ENCODE results near the gene PPARD. TPM values are rescaled to one million over a fixed set of nuclear protein-coding genes. Genes with fewer than 3 reads are reported as not detected.
A peak's percentile ranks its signal among the peaks of the same experiment; 100 is the strongest.

PPARD gene
- total and polyA plus RNA-seq, 2 of the 13 experiments (the other 11 are each of a cell fraction or from before 2014, with no cell fraction given), result 6.1 to 13.3 TPM

DNA sequence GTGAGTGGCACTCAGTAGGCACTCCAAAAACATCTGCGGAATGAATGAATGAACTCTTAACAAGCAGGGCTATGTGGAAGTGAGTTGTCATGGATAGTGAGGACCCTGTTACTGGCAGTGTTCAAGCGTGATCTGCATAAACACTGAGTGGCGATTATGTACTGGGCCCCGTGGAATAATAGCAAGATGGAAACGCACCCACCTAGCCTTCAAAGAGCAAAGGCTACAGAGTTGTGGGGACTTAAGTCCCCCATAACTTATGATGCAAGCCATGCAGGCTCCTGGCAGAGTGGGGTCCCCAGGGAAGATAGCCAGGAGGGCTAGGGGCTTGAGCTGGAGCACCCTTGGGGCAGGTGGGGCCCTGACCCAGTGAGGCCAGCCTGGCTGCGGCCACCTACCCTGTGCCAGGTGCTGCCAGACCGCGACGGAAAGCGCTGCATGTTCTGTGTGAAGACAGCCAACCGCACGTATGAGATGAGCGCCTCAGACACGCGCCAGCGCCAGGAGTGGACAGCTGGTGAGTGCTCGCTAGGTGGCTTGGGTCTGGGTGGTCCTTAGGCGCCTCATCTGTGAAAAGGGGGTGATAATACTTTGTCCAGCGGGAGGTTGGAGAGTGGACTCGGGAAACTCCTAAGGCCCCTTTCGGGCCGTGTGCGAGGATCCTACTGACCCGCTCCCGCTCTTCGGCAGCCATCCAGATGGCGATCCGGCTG is 24.7 kb upstream of the PPARD start (continued):
- TF ChIP-seq GFI1 (CRISPR knock-in tag; IDR thresholded peaks at IDR 0.05; ENCODE audit: borderline replicate concordance), result 0 out of 2 replicates have a peak, but pooled peaks have one; percentile 3
- TF ChIP-seq, protein P1, sequence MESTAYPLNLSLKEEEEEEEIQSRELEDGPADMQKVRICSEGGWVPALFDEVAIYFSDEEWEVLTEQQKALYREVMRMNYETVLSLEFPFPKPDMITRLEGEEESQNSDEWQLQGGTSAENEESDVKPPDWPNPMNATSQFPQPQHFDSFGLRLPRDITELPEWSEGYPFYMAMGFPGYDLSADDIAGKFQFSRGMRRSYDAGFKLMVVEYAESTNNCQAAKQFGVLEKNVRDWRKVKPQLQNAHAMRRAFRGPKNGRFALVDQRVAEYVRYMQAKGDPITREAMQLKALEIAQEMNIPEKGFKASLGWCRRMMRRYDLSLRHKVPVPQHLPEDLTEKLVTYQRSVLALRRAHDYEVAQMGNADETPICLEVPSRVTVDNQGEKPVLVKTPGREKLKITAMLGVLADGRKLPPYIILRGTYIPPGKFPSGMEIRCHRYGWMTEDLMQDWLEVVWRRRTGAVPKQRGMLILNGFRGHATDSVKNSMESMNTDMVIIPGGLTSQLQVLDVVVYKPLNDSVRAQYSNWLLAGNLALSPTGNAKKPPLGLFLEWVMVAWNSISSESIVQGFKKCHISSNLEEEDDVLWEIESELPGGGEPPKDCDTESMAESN (CRISPR knock-in tag; conservative IDR thresholded peaks at IDR 0.05), result no peak; the same call in none of the 2 replicates
- no peak for TF ChIP-seq ARID2 (CRISPR knock-in tag; IDR thresholded peaks at IDR 0.05; ENCODE audit: borderline replicate concordance)
- TF ChIP-seq, protein P2, sequence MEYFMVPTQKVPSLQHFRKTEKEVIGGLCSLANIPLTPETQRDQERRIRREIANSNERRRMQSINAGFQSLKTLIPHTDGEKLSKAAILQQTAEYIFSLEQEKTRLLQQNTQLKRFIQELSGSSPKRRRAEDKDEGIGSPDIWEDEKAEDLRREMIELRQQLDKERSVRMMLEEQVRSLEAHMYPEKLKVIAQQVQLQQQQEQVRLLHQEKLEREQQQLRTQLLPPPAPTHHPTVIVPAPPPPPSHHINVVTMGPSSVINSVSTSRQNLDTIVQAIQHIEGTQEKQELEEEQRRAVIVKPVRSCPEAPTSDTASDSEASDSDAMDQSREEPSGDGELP (IDR thresholded peaks at IDR 0.05; ENCODE audit: borderline replicate concordance, low read depth), result 0 out of 2 replicates have a peak, but pooled peaks have one; percentile 13
- TF ChIP-seq ZNF383 (CRISPR knock-in tag; IDR thresholded peaks at IDR 0.05; ENCODE audit: borderline replicate concordance), result no peak
- no peak for TF ChIP-seq TARDBP (CRISPR knock-in tag; IDR thresholded peaks at IDR 0.05)
- no peak for TF ChIP-seq ZFP90 (CRISPR knock-in tag; IDR thresholded peaks at IDR 0.05; ENCODE audit: borderline replicate concordance)
- TF ChIP-seq ASH2L (IDR thresholded peaks at IDR 0.05; ENCODE audit: insufficient read length, low read depth, low read length), result no peak
- TF ChIP-seq DR1 (CRISPR knock-in tag; IDR thresholded peaks at IDR 0.05), result no peak
- TF ChIP-seq ADNP (CRISPR knock-in tag; IDR thresholded peaks at IDR 0.05), result no peak
- TF ChIP-seq IKZF1 (IDR thresholded peaks at IDR 0.05), result no peak
- no peak for TF ChIP-seq MXD4 (CRISPR knock-in tag; IDR thresholded peaks at IDR 0.05)
- TF ChIP-seq IRF1 (CRISPR knock-in tag; IDR thresholded peaks at IDR 0.05; ENCODE audit: low read depth), result no peak
- TF ChIP-seq MEF2D (CRISPR knock-in tag; IDR thresholded peaks at IDR 0.05), result no peak
- TF ChIP-seq PPARG (CRISPR knock-in tag; conservative IDR thresholded peaks at IDR 0.05), result no peak
- TF ChIP-seq CSRNP2 (CRISPR knock-in tag; conservative IDR thresholded peaks at IDR 0.05; ENCODE audit: low read depth), result no peak
- TF ChIP-seq IKZF4 (CRISPR knock-in tag; IDR thresholded peaks at IDR 0.05; ENCODE audit: borderline replicate concordance, low read depth, not compliant biosample characterization), result no peak
- no peak for TF ChIP-seq ZSCAN12 (CRISPR knock-in tag; IDR thresholded peaks at IDR 0.05)
- TF ChIP-seq KAT2B (IDR thresholded peaks at IDR 0.05; ENCODE audit: borderline replicate concordance, low read depth, low read length), result no peak
- 0 out of 2 replicates have a peak, but pooled peaks have one; percentile 12 for TF ChIP-seq ZNF510 (CRISPR knock-in tag; IDR thresholded peaks at IDR 0.05; ENCODE audit: low read depth)
- no peak for TF ChIP-seq TGIF2 (CRISPR knock-in tag; IDR thresholded peaks at IDR 0.05)
- TF ChIP-seq THAP7 (CRISPR knock-in tag; IDR thresholded peaks at IDR 0.05), result no peak

Measured in HepG2 (cell line).